SK-N-SH treated with all-trans-retinoic acid at 6 μM for 48 hours (cell line): ENCODE measurements around the gene NR2E1.
A peak's percentile ranks its signal among the peaks of the same experiment; 100 is the strongest.

ENCODE experiments used
- ATAC-seq: fragments of 200-7000 bp; cut with Tn5 transposase; 3 replicates; pipeline ENCODE4 v1.9.1; 2020; ENCODE audit warnings: mild to moderate bottlenecking, moderate library complexity
- ARNTL ChIP-seq: fragments of 450-650 bp; formaldehyde crosslinking; IDR thresholded peaks from 2 replicates; pipeline ENCODE4 v1.5.0; 2020; ENCODE audit warnings: low read depth, mild to moderate bottlenecking, moderate library complexity, borderline replicate concordance
- BACH2 ChIP-seq: fragments of 250-450 bp; sonication (Bioruptor Pico); IDR thresholded peaks from 2 replicates; pipeline ENCODE4 v1.9.0; 2021; ENCODE audit warnings: mild to moderate bottlenecking, borderline replicate concordance
- CREB5 ChIP-seq: fragments of 250-450 bp; sonication (Bioruptor Pico); IDR thresholded peaks from 2 replicates; pipeline ENCODE4 v1.5.1; 2020; ENCODE audit warnings: low read depth, mild to moderate bottlenecking, moderate library complexity
- CSDC2 ChIP-seq: fragments of 250-450 bp; sonication (Bioruptor Pico); IDR thresholded peaks from 2 replicates; pipeline ENCODE4 v1.5.0; 2020; ENCODE audit warnings: mild to moderate bottlenecking, moderate library complexity
- ESRRG ChIP-seq: fragments of 250-450 bp; sonication (Bioruptor Pico); IDR thresholded peaks from 2 replicates; pipeline ENCODE4 v1.6.1; 2021; ENCODE audit warnings: mild to moderate bottlenecking
- GLIS3 ChIP-seq: fragments of 250-450 bp; sonication (Bioruptor Pico); IDR thresholded peaks from 2 replicates; pipeline ENCODE4 v1.5.0; 2020; ENCODE audit warnings: mild to moderate bottlenecking, moderate library complexity
- ISL1 ChIP-seq: fragments of 250-450 bp; sonication (Bioruptor Pico); IDR thresholded peaks from 2 replicates; pipeline ENCODE4 v2.1.2; 2022; ENCODE audit warnings: mild to moderate bottlenecking, moderate library complexity
- OSR1 ChIP-seq: fragments of 250-450 bp; sonication (Bioruptor Pico); IDR thresholded peaks from 2 replicates; pipeline ENCODE4 v1.8.0; 2022; ENCODE audit warnings: moderate library complexity, mild to moderate bottlenecking, inconsistent platforms
- PATZ1 ChIP-seq: fragments of 250-450 bp; sonication (Bioruptor Pico); IDR thresholded peaks from 2 replicates; pipeline ENCODE4 v1.8.0; 2020; ENCODE audit warnings: mild to moderate bottlenecking, moderate library complexity, borderline replicate concordance
- PPARA ChIP-seq: fragments of 250-450 bp; sonication (Bioruptor Pico); IDR thresholded peaks from 2 replicates; pipeline ENCODE4 v1.5.0; 2020; ENCODE audit warnings: mild to moderate bottlenecking, borderline replicate concordance
- SNAI2 ChIP-seq: fragments of 250-450 bp; sonication (Bioruptor Pico); IDR thresholded peaks from 2 replicates; pipeline ENCODE4 v1.5.0; 2020; ENCODE audit warnings: mild to moderate bottlenecking, moderate library complexity
- TCF4 ChIP-seq: fragments of 250-450 bp; sonication (Bioruptor Pico); IDR thresholded peaks from 2 replicates; pipeline ENCODE4 v1.8.0; 2021; ENCODE audit warnings: mild to moderate bottlenecking, moderate library complexity, borderline replicate concordance
- TOX ChIP-seq: fragments of 250-450 bp; sonication (Bioruptor Pico); IDR thresholded peaks from 2 replicates; pipeline ENCODE4 v1.8.0; 2021; ENCODE audit warnings: mild to moderate bottlenecking, moderate library complexity, borderline replicate concordance
- TSHZ2 ChIP-seq: fragments of 250-450 bp; sonication (Bioruptor Pico); IDR thresholded peaks from 2 replicates; pipeline ENCODE4 v1.5.0; 2020; ENCODE audit warnings: mild to moderate bottlenecking, moderate library complexity
- ZC3H10 ChIP-seq: fragments of 250-450 bp; sonication (Bioruptor Pico); IDR thresholded peaks from 2 replicates; pipeline ENCODE4 v1.5.1; 2021; ENCODE audit warnings: mild to moderate bottlenecking, moderate library complexity
- ZFP3 ChIP-seq: fragments of 250-450 bp; sonication (Bioruptor Pico); IDR thresholded peaks from 2 replicates; pipeline ENCODE4 v1.5.0; 2020; ENCODE audit warnings: mild to moderate bottlenecking, moderate library complexity
- ZFP30 ChIP-seq: fragments of 450-650 bp; formaldehyde crosslinking; IDR thresholded peaks from 2 replicates; pipeline ENCODE4 v1.5.0; 2022; ENCODE audit warnings: mild to moderate bottlenecking, moderate library complexity
- ZNF70 ChIP-seq: fragments of 450-650 bp; formaldehyde crosslinking; IDR thresholded peaks from 2 replicates; pipeline ENCODE4 v1.5.0; 2020; ENCODE audit warnings: mild to moderate bottlenecking, moderate library complexity
- ZNF8 ChIP-seq: fragments of 450-650 bp; formaldehyde crosslinking; IDR thresholded peaks from 2 replicates; pipeline ENCODE4 v1.5.0; 2020; ENCODE audit warnings: mild to moderate bottlenecking, moderate library complexity
- TF ChIP-seq, protein P1 (sequence below): fragments of 250-450 bp; sonication (Bioruptor Pico); IDR thresholded peaks from 2 replicates; pipeline ENCODE4 v1.8.0; 2021; ENCODE audit warnings: low read depth, mild to moderate bottlenecking, moderate library complexity, borderline replicate concordance

The NR2E1 gene

GRCh38 chr6:108165714-108166663, at the start of gene NR2E1:
Gene NR2E1, plus strand, starts transcription at chr6:108166022. Its CDS starts 744 bp downstream, at chr6:108166766.
- peak; percentile 67 for ATAC-seq
- TF ChIP-seq SNAI2 (CRISPR knock-in tag) (no peak), TOX (CRISPR knock-in tag) (no peak), CREB5 (no peak), OSR1 (CRISPR knock-in tag) (no peak), TCF4 (CRISPR knock-in tag) (no peak)

- TF ChIP-seq PPARA (CRISPR knock-in tag): no peak
- TF ChIP-seq TCF4 (CRISPR knock-in tag): no peak
- TF ChIP-seq PATZ1: no peak
- no peak for TF ChIP-seq ZC3H10 (CRISPR knock-in tag)
Measured at GRCh38 chr6:108116546-108117426, 49.0 kb upstream of the NR2E1 start.

GRCh38 chr6:108117427-108118358, 48.1 kb upstream of the NR2E1 start:
- TF ChIP-seq ARNTL (CRISPR knock-in tag) (no peak), ZC3H10 (CRISPR knock-in tag) (no peak), ZFP3 (CRISPR knock-in tag) (no peak), PATZ1 (no peak), ZFP30 (CRISPR knock-in tag) (no peak), ESRRG (CRISPR knock-in tag) (no peak), TCF4 (CRISPR knock-in tag) (no peak), TSHZ2 (CRISPR knock-in tag) (no peak), ZNF70 (CRISPR knock-in tag) (no peak), BACH2 (CRISPR knock-in tag) (no peak), CSDC2 (CRISPR knock-in tag) (no peak), CREB5 (no peak), PPARA (CRISPR knock-in tag) (no peak), ISL1 (no peak), OSR1 (CRISPR knock-in tag) (no peak), ZNF8 (no peak), GLIS3 (no peak)
- TF ChIP-seq, protein P1, sequence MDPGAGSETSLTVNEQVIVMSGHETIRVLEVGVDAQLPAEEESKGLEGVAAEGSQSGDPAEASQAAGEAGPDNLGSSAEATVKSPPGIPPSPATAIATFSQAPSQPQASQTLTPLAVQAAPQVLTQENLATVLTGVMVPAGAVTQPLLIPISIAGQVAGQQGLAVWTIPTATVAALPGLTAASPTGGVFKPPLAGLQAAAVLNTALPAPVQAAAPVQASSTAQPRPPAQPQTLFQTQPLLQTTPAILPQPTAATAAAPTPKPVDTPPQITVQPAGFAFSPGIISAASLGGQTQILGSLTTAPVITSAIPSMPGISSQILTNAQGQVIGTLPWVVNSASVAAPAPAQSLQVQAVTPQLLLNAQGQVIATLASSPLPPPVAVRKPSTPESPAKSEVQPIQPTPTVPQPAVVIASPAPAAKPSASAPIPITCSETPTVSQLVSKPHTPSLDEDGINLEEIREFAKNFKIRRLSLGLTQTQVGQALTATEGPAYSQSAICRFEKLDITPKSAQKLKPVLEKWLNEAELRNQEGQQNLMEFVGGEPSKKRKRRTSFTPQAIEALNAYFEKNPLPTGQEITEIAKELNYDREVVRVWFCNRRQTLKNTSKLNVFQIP (CRISPR knock-in tag): no peak
- peak; percentile 44 for ATAC-seq

More at GRCh38 chr6:108116546-108117426, 49.0 kb upstream of the NR2E1 start:
- no peak for ATAC-seq
